Esophagus squamous epithelium (tissue), 5 donors: ENCODE data around the gene CHD2. TPM values are rescaled to one million over a fixed set of nuclear protein-coding genes. Genes with fewer than 3 reads are reported as not detected.

Experiments
- DNase-seq: peaks from one replicate; lab custom pipeline; 2025; lab: John Stamatoyannopoulos, UW
- H3K27ac ChIP-seq, 4 donors: fragments of 200-600 bp; sonication (generic); one replicate each; pipeline ENCODE4 v1.5.1; 2016 to 2019; ENCODE audit warnings: mild to moderate bottlenecking in 1 of 4
- H3K27me3 ChIP-seq, 4 donors: fragments of 200-600 bp; sonication (generic); 1 replicate in 3 of 4; 2 replicates in 1 of 4; pipeline versions ENCODE4 v1.5.1 to v1.6.0; 2017 to 2021; ENCODE audit warnings: antibody characterized with exemption in 1 of 4
- H3K36me3 ChIP-seq, 3 donors: fragments of 200-600 bp; sonication (generic); one replicate each; pipeline ENCODE4 v1.5.1; 2016 to 2019
- H3K4me1 ChIP-seq, 3 donors: fragments of 200-600 bp; sonication (generic); one replicate each; pipeline ENCODE4 v1.5.1; 2017 to 2019
- H3K4me3 ChIP-seq, 4 donors: fragments of 200-600 bp; sonication (generic); 1 replicate in 3 of 4; 2 replicates in 1 of 4; pipeline ENCODE4 v1.5.1; 2016 to 2019; ENCODE audit warnings: mild to moderate bottlenecking in 2 of 4, moderate library complexity in 1 of 4
- H3K9me3 ChIP-seq, 3 donors: fragments of 200-600 bp; sonication (generic); one replicate each; pipeline ENCODE4 v1.5.1; 2016 to 2019
- CTCF ChIP-seq, 6 experiments: fragments of 450-650 bp in 4 of 6; fragments of 200-600 bp in 2 of 6; sonication (generic) in 2 of 6; IDR thresholded peaks; one replicate each; pipeline ENCODE4 v1.5.1; 2016 to 2019; ENCODE audit warnings: antibody characterized with exemption in 6 of 6, mild to moderate bottlenecking in 4 of 6, moderate library complexity in 4 of 6
- POLR2A ChIP-seq, 4 donors: fragments of 450-650 bp; IDR thresholded peaks; one replicate each; pipeline ENCODE4 v1.6.1; 2017; ENCODE audit warnings: antibody characterized with exemption in 4 of 4, mild to moderate bottlenecking in 4 of 4, moderate library complexity in 3 of 4
- WGBS, 2 donors: methylation state at CpG; one replicate each; pipeline ENCODE4 v1.1.5; 2018; 5-methylcytosine and 5-hydroxymethylcytosine counted together
- intact Hi-C: fragments of 100-400 bp; cut with DNase I; formaldehyde crosslinking; loops from one replicate; pipeline ENCODE4 v1.15.0; 2022
- total RNA-seq, 4 donors: library from RNA; depleted of rRNA; stranded (reverse); fragments of >200 nt; gene quantifications; one replicate each; pipeline ENCODE4 v1.1.0, GENCODE V29; 2016
- donor health status: DM: yes; HTN: yes; CAD: no.

CHD2 gene
- total RNA-seq, 4 donors from 2014 or later: 36.1 to 132 (median 74.8) TPM

- intact Hi-C loops: no loop called here
- DNase-seq: no peak
- TF ChIP-seq POLR2A (IDR thresholded peaks at IDR 0.05) (no peak), CTCF (IDR thresholded peaks at IDR 0.05) (no peak)
- Histone ChIP-seq H3K9me3 (no peaks in the 10 kb centered on the region), H3K4me1 (no peaks in the 10 kb centered on the region), H3K27me3 (no peaks in the 10 kb centered on the region), H3K36me3 (peaks cover 31 to 100% (median 65%) of the 10 kb centered on the region in 3 donors), H3K27ac (no peak overlapping the region), H3K4me3 (no peak overlapping the region)
- 87 to 88% methylated on average over 7 of the region's 7 CpGs for WGBS, 2 donors
Observed at GRCh38 chr15:93019090-93019489, 119.0 kb downstream of the CHD2 start.

DNA sequence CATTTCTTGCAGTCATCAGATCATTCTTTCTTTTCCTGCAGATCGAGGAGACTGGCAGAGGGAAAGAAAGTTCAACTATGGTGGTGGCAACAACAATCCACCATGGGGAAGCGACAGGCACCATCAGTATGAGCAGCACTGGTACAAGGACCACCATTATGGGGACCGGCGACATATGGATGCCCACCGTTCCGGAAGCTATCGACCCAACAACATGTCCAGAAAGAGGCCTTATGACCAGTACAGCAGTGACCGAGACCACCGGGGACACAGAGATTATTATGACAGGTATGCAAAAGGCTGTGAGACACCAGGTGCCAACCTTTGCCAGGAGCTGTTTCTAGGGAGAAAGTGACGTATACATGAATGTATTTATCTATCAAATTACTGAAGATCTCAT is 119.8 kb downstream of the CHD2 start:
- 94 to 96% methylated on average over 10 of the region's 10 CpGs for WGBS, 2 donors
- TF ChIP-seq CTCF (IDR thresholded peaks at IDR 0.05): no peak
- TF ChIP-seq POLR2A (IDR thresholded peaks at IDR 0.05): no peak
- no peak for DNase-seq

DNA sequence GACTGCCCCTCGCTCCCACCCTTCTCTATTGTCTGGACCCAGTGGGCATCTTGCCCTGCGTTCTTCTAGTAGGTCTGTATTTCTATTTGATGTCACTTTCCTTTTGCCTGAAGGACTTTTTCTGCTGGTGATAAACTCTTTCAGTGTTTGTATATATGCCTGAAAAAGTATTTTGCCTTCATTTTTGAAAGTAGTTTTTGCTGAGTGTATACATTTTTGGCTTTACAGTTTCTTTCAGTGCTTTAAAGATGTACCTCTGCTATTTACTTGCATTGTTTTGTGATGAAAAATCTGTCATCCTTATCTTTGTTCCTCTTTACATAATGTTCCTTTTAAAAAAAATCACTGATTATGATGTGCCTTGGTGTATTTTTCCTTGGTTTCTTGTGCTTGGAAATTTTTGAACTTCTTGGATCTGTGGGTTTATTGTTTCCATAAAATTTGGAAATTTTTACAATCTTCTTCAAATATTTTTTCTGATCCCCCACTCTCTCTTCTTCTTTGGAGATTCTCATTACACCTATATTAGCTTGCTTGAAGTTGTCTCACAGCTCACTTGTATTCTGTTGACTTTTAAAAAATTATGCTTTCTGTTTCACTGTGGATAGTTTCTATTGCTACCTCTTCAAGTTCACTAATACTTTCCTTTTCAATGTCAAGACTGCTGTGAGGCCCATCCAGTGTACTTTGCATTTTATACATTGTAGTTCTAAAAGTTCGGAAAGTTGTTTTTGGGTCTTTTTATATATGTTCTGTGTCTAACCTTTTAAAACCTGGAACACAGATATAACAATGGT is 121.0 kb downstream of the CHD2 start:
- DNase-seq: no peak
- 92 to 93% methylated on average over 2 to 3 of the region's 3 CpGs for WGBS, 2 donors
- Histone ChIP-seq H3K27me3 (no peaks in the 10 kb centered on the region), H3K4me1 (peaks cover 1 to 16% (median 2%) of the 10 kb centered on the region in 3 donors), H3K36me3 (peaks cover 40 to 100% (median 54%) of the 10 kb centered on the region in 3 donors), H3K27ac (no peak overlapping the region), H3K9me3 (no peaks in the 10 kb centered on the region), H3K4me3 (no peak overlapping the region)
- intact Hi-C loops: no loop called here
- TF ChIP-seq POLR2A (IDR thresholded peaks at IDR 0.05) (no peak), CTCF (IDR thresholded peaks at IDR 0.05) (no peak)

More for the DNA sequence above, 119.8 kb downstream of the CHD2 start:
- no peak overlapping the region for H3K27ac ChIP-seq
- H3K27me3 ChIP-seq: no peaks in the 10 kb centered on the region
- peaks cover 33 to 100% (median 65%) of the 10 kb centered on the region in 3 donors for H3K36me3 ChIP-seq
- no peaks in the 10 kb centered on the region for H3K9me3 ChIP-seq
- no peak overlapping the region for H3K4me3 ChIP-seq
- intact Hi-C loops: no loop called here
- peaks cover 0 to 4% (median 0%) of the 10 kb centered on the region in 3 donors for H3K4me1 ChIP-seq

DNA sequence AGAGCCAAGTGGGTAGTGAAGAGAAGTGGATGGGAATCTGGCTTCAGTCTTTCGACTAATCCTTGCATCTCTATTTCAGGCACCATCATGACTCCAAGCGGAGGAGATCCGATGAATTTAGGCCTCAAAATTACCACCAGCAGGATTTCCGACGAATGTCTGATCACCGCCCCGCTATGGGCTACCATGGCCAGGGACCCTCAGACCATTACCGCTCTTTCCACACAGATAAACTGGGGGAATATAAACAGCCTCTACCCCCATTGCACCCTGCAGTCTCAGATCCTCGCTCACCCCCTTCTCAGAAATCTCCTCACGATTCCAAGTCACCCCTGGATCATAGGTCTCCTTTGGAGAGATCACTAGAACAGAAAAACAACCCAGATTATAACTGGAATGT is 124.2 kb downstream of the CHD2 start:
- intact Hi-C loops: no loop called here
- TF ChIP-seq CTCF (IDR thresholded peaks at IDR 0.05): no peak
- no peak for TF ChIP-seq POLR2A (IDR thresholded peaks at IDR 0.05)
- 89 to 96% methylated on average over 10 of the region's 10 CpGs for WGBS, 2 donors
- Histone ChIP-seq H3K9me3 (no peaks in the 10 kb centered on the region), H3K27me3 (no peaks in the 10 kb centered on the region), H3K27ac (no peak overlapping the region), H3K4me3 (no peak overlapping the region), H3K4me1 (peaks cover 28 to 47% (median 31%) of the 10 kb centered on the region in 3 donors), H3K36me3 (peaks cover 33 to 75% (median 44%) of the 10 kb centered on the region in 3 donors)
- no peak for DNase-seq
